DND-41 (cell line): ENCODE data around the gene RBSN.
"Not testable (repeated sequence)": the region's sequence is repeated elsewhere in the genome, so short reads cannot be mapped to it uniquely, and the experiment has no call there.

ENCODE experiments used
- ATAC-seq: fragments of 200-7000 bp; cut with Tn5 transposase; 3 replicates; pipeline ENCODE4 v1.9.1; 2021; ENCODE audit warnings: low read depth; ENCODE audit not compliant: insufficient read depth
- DNase-seq: peaks from one replicate; pipeline ENCODE4 v3.0.0-alpha.2; 2020
- H2AFZ ChIP-seq: 2 replicates; pipeline ENCODE4 v1.6.0; 2012; ENCODE audit warnings: low read depth, low read length
- H3K27ac ChIP-seq: 2 replicates; pipeline ENCODE4 v1.5.1; 2012; ENCODE audit warnings: low read length, inconsistent platforms
- H3K27me3 ChIP-seq: fragments of 200-600 bp; sonication (generic); 2 replicates; pipeline ENCODE4 v1.6.0; 2012; ENCODE audit warnings: low read length, mild to moderate bottlenecking, inconsistent platforms; ENCODE audit not compliant: insufficient read depth, poor library complexity
- H3K36me3 ChIP-seq: 2 replicates; pipeline ENCODE4 v1.5.1; 2012; ENCODE audit warnings: low read length, inconsistent platforms; ENCODE audit not compliant: insufficient read depth
- H3K4me1 ChIP-seq: 2 replicates; pipeline ENCODE4 v1.5.1; 2012; ENCODE audit warnings: mild to moderate bottlenecking, low read length; ENCODE audit not compliant: insufficient read depth
- H3K4me2 ChIP-seq: 2 replicates; pipeline ENCODE4 v1.6.0; 2012; ENCODE audit warnings: mild to moderate bottlenecking, moderate library complexity, low read length, inconsistent platforms; ENCODE audit not compliant: insufficient read depth
- H3K4me3 ChIP-seq, 2 experiments: fragments of 200-600 bp in 1 of 2; shearing (Covaris generic) in 1 of 2; 2 replicates each; pipeline ENCODE4 v1.5.1; 2012 to 2016; ENCODE audit warnings: inconsistent platforms in 2 of 2, low read length in 2 of 2, mild to moderate bottlenecking in 2 of 2, low read depth in 1 of 2, moderate library complexity in 1 of 2
- H3K79me2 ChIP-seq: 2 replicates; pipeline ENCODE4 v1.6.0; 2012; ENCODE audit warnings: low read length, inconsistent platforms; ENCODE audit not compliant: insufficient read depth
- H3K9ac ChIP-seq: 2 replicates; pipeline ENCODE4 v1.6.0; 2012; ENCODE audit warnings: low read depth, mild to moderate bottlenecking, inconsistent platforms, low read length, moderate library complexity
- H3K9me3 ChIP-seq: 2 replicates; pipeline ENCODE4 v1.5.1; 2012; ENCODE audit warnings: low read length, moderate library complexity, mild to moderate bottlenecking, inconsistent platforms; ENCODE audit not compliant: insufficient read depth, severe bottlenecking
- H4K20me1 ChIP-seq: 2 replicates; pipeline ENCODE4 v1.6.0; 2012; ENCODE audit warnings: low read length; ENCODE audit not compliant: insufficient read depth
- EZH2 ChIP-seq: IDR thresholded peaks from 3 replicates; pipeline ENCODE4 v1.6.1; 2012; ENCODE audit warnings: borderline replicate concordance, low read depth, mild to moderate bottlenecking, moderate library complexity, low read length, inconsistent platforms; ENCODE audit not compliant: severe bottlenecking
- TF ChIP-seq, protein P1 (sequence below): IDR thresholded peaks from 2 replicates; pipeline ENCODE4 v1.5.1; 2012; ENCODE audit warnings: borderline replicate concordance, low read length, moderate library complexity, mild to moderate bottlenecking; ENCODE audit not compliant: poor library complexity, severe bottlenecking; ENCODE audit errors: extremely low read depth

The RBSN gene

DNA sequence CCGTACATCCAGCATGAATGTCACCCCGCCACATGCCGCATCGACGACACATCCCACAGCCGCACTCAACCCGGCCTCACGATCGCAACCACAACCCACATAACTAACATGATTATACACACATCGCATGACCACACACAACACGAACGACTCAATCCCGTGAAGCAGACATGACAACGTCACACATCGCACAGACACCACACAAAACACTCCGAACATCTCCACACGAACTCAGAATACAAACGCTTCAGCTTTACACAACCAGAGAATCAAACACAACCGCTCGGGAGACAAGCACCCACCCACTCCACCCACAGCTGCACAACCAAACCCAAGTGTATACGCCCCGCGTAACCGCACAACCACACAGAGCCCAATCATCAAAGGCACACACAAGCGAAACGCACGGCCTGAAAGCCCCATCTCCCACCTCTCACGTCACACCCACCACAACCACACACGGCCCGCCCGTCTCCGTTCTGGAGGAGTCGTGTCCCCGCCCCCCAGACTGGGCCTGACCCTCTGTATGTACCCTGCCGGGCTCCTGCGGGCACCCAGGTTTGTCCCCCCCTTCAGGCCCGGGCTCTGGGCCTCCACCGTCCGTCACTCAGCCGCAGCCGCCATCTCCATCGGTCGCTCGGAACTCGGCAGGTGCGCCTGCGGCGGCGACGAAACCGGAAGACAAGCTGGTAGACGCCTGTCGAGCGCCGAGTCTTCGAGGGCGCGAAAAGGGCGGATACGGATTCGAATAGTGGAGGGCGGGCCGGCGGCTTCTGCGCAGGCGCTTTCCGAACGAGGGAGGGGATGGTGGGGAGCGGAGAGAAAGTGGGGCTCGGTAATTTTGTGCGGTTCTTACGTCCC, at the start of gene RBSN:
TSS of gene RBSN (minus strand) at position 646 of the 861 bp plus-strand sequence. CDS start 3,028 bp downstream, outside the sequence.
- Histone ChIP-seq H3K9me3 (no peaks in the 10 kb centered on the region), H4K20me1 (peaks cover 6% of the 10 kb centered on the region), H3K4me2 (peak within 1 kb of the TSS; percentile 81), H3K27me3 (no peaks in the 10 kb centered on the region), H3K27ac (peak within 1 kb of the TSS; percentile 88), H3K4me1 (peaks cover 26% of the 10 kb centered on the region), H3K4me3 (peak within 1 kb of the TSS; percentile 72 to 85), H3K79me2 (peaks cover 34% of the 10 kb centered on the region), H3K9ac (peak within 1 kb of the TSS; percentile 67), H2AFZ (peak within 1 kb of the TSS; percentile 93), H3K36me3 (peaks cover 28% of the 10 kb centered on the region)
- ATAC-seq (peak; percentile 85), DNase-seq (peak; percentile 97)
- TF ChIP-seq EZH2 = no peak
- TF ChIP-seq, protein P1, sequence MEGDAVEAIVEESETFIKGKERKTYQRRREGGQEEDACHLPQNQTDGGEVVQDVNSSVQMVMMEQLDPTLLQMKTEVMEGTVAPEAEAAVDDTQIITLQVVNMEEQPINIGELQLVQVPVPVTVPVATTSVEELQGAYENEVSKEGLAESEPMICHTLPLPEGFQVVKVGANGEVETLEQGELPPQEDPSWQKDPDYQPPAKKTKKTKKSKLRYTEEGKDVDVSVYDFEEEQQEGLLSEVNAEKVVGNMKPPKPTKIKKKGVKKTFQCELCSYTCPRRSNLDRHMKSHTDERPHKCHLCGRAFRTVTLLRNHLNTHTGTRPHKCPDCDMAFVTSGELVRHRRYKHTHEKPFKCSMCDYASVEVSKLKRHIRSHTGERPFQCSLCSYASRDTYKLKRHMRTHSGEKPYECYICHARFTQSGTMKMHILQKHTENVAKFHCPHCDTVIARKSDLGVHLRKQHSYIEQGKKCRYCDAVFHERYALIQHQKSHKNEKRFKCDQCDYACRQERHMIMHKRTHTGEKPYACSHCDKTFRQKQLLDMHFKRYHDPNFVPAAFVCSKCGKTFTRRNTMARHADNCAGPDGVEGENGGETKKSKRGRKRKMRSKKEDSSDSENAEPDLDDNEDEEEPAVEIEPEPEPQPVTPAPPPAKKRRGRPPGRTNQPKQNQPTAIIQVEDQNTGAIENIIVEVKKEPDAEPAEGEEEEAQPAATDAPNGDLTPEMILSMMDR = no peak

DNA sequence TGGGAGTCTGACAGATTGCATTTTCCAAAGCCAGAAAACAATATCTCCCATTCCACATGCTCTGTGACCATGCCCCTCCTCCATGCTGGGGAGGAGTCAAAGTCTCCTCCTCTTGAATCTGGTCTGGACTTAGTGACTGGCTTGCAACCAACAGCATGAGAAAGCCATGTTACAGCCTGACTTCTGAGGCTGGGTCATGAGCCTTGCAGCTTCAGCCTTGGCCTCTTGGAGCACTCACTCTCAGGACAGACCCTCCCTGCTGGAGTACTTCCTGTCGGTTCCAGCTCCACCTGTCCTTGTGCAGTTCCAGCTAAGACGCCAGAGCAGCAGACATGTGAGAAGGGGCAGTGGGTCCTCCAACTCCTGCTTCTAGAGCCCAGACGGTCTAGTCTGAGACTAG, 49.7 kb upstream of the RBSN start:
- TF ChIP-seq, protein P1 = peak; percentile 20
- no peak for TF ChIP-seq EZH2
- Histone ChIP-seq H3K4me2 (no peak overlapping the region), H3K4me1 (no peaks in the 10 kb centered on the region), H3K9ac (no peak overlapping the region), H3K27ac (no peak overlapping the region), H3K4me3 (no peak overlapping the region), H2AFZ (no peak overlapping the region), H3K79me2 (no peaks in the 10 kb centered on the region), H3K27me3 (peaks cover 22% of the 10 kb centered on the region), H3K9me3 (no peaks in the 10 kb centered on the region), H3K36me3 (no peaks in the 10 kb centered on the region), H4K20me1 (no peaks in the 10 kb centered on the region)
- ATAC-seq (peak; percentile 61; the same call in 1 of the 3 replicates), DNase-seq (peak; percentile 9)

DNA sequence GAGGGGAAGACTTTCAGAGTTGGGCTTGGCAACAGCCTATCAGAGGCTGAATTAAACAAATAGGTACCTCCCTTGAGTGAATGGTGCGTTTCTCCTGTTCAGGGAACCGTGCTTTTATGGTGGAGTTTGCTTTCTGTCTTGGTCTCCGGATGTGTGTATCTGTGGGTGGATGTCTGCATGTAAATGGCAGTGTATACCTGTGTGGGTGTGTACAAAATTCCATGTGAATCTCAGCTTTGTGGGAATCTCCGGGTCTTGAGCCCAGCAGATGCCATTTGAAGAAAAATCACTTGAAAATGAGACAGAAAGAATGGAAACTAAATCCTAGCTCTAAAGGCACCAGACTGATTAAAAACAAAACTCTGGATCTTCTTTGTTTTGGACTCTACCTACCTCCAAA, 37.9 kb upstream of the RBSN start:
- H3K9me3 ChIP-seq, H2AFZ ChIP-seq, H3K4me3 ChIP-seq, H3K27ac ChIP-seq, H3K4me2 ChIP-seq, H3K36me3 ChIP-seq, H3K79me2 ChIP-seq, H3K27me3 ChIP-seq, H3K4me1 ChIP-seq, ATAC-seq, H4K20me1 ChIP-seq, H3K9ac ChIP-seq, DNase-seq: not testable (repeated sequence)

DNA sequence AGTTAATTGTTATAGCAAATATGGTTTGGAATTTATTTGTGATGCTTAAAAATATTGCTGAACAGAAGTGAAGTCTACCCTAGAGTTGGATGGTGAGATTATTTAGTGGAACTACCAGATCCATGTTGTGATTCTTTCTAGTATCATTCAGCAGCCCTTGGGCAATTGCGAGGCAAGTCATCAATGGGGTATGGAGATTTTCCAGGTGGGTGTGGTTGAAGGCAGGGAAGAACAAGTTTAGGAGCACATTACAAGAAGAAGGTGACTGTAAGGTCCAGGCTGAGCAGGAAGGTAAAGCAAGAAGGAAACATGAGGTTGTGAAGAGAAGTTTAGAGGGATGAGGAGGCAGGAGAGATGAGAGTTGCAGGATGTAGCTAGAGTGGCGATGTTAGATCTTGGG, 36.0 kb upstream of the RBSN start:
- not testable (repeated sequence) for H3K4me1 ChIP-seq, H3K9ac ChIP-seq, H3K9me3 ChIP-seq, H3K4me3 ChIP-seq, H3K27ac ChIP-seq, H4K20me1 ChIP-seq, H3K4me2 ChIP-seq, ATAC-seq, H2AFZ ChIP-seq, H3K36me3 ChIP-seq, H3K79me2 ChIP-seq, H3K27me3 ChIP-seq, DNase-seq

DNA sequence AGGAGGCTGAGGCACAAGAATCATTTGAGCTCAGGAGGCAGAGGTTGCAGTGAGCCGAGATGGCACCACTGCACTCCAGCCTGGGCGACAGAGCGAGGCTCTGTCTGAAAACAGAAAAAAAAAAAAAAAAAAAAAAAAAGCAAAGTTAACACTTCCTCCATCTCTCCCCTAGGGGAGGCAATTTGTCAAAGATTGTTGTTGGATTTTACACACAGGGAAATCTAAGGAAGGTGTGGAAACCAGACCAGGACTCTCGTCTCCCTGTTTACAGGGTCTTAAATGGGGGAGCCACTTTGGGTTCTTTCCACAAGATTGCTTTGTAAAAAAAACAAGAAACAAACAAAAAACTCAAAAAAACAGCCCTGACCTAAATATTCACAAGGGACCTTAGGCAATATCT, 29.5 kb upstream of the RBSN start:
- H3K9ac ChIP-seq, H3K27me3 ChIP-seq, H3K79me2 ChIP-seq, H3K4me1 ChIP-seq, H3K36me3 ChIP-seq, H2AFZ ChIP-seq, DNase-seq, H4K20me1 ChIP-seq, H3K27ac ChIP-seq, H3K4me2 ChIP-seq, ATAC-seq, H3K4me3 ChIP-seq, H3K9me3 ChIP-seq: not testable (repeated sequence)

DNA sequence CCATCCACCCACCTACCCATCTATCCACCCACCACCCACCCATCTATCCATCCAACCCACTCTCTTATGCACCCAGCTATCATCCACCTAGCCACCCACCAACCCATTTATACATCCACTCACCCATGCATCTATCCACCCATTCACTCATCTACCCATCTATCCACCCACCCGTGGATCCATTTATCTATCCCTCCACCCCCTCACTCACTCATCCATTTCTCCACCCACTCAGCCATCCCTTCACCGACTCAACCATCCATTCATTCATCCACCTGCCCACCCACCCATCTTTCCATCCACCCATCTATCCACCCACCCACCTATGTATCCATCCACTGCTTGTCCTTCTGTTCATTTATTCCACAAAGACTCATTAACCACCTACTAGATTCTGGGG, 28.0 kb upstream of the RBSN start:
- H2AFZ ChIP-seq, H3K27me3 ChIP-seq, H3K4me3 ChIP-seq, H3K79me2 ChIP-seq, H3K36me3 ChIP-seq, H3K4me2 ChIP-seq, H3K4me1 ChIP-seq, ATAC-seq, H3K9me3 ChIP-seq, H3K27ac ChIP-seq, DNase-seq, H3K9ac ChIP-seq, H4K20me1 ChIP-seq: not testable (repeated sequence)
